ENCODE measurements around the gene ZDHHC14.
"Not testable (repeated sequence)": the region's sequence is repeated elsewhere in the genome, so short reads cannot be mapped to it uniquely, and the experiment has no call there.

The ZDHHC14 gene

DNA sequence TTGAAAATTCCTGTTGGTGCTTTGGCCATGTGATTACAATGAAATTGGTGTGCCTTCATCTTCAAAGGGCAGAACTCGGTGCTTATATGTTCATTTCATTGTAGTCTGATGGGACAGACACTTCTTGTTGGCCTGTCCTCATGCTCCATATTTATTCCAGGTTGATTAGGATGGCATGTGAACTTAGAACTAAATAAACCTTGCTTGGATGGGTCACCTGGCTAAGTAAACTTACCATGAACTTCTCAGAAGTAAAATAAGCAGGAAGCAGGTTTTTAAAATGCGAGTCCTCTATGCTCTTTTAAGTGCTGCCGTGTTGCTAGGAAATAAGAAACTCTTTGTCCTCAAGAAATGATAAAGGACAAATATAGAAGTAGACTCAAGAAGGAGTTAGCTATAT is 26.7 kb downstream of the ZDHHC14 start:
- no peaks in the 10 kb centered on the region for H3K4me1 Mint-ChIP-seq (ENCODE audit: low read depth)
- H3K4me3 Mint-ChIP-seq: no peak overlapping the region
- no peaks in the 10 kb centered on the region for H3K27me3 Mint-ChIP-seq

DNA sequence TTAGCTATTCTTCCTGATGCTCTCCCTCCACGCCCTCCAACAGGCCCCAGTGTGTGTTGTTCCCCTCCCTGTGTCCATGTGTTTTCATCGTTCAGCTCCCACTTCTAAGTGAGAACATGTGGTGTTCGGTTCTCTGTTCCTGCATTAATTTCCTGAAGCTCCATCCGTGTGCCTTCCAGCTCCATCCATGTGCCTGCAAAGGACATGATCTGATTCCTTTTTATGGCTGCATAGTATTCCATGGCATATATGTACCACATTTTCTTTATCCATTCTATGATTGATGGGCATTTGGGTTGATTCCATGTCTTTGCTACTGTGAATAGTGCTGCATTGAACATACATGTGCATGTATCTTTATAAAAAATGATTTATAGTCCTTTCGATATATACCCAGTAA is 27.4 kb downstream of the ZDHHC14 start:
- not testable (repeated sequence) for H3K4me1 Mint-ChIP-seq (ENCODE audit: low read depth); H3K4me3 Mint-ChIP-seq; H3K27me3 Mint-ChIP-seq; H3K27ac Mint-ChIP-seq; H3K9me3 Mint-ChIP-seq; H3K36me3 Mint-ChIP-seq (ENCODE audit: low read depth)

More for the DNA sequence above, 26.7 kb downstream of the ZDHHC14 start:
- H3K9me3 Mint-ChIP-seq: no peaks in the 10 kb centered on the region
- no peaks in the 10 kb centered on the region for H3K36me3 Mint-ChIP-seq (ENCODE audit: low read depth)
- H3K27ac Mint-ChIP-seq: no peak overlapping the region

DNA sequence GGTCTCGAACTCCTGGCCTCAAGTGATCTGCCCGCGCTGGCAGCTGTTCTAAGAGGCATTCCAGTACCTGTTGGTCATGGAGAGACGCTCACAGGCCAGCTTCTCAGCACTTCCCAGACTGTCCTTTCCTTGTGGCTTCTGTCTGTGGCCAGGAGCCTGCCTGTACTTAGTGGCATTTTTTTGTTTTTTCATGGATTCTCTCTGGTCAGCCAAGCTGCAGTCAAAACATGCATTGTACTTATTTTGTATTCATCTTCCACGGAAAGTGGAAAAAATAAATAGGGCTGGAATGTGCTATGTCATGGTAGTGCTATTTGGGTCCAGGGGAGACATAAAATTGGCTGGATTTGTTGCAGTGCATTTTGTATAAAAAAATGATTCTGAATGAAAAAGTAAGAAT is 29.1 kb downstream of the ZDHHC14 start:
- no peak overlapping the region for H3K4me3 Mint-ChIP-seq
- no peaks in the 10 kb centered on the region for H3K36me3 Mint-ChIP-seq (ENCODE audit: low read depth)
- H3K27ac Mint-ChIP-seq: no peak overlapping the region
- H3K27me3 Mint-ChIP-seq: no peaks in the 10 kb centered on the region
- no peaks in the 10 kb centered on the region for H3K9me3 Mint-ChIP-seq
- no peaks in the 10 kb centered on the region for H3K4me1 Mint-ChIP-seq (ENCODE audit: low read depth)

DNA sequence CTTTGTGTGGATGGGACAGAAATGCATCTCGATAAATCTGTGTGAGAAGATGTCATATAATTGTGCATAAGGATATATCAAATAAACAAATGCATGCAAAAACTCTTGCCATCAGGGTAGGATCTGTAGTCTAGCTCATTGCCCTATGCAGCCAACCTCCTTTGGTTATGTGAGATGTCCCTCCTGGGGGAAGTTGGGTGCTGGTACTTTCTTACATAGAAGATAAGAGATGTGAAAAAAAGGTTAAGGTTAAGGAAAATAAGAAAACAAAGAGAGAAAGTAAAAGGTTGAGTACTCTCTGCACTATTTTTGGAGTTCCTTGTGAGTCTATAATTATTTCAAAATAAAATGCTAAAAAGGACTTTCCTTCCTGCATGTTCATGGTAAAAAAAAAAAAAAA is 30.4 kb downstream of the ZDHHC14 start:
- Mint-ChIP-seq H3K9me3 (no peaks in the 10 kb centered on the region), H3K4me3 (no peak overlapping the region), H3K27ac (no peak overlapping the region), H3K27me3 (no peaks in the 10 kb centered on the region), H3K36me3 (ENCODE audit: low read depth) (no peaks in the 10 kb centered on the region), H3K4me1 (ENCODE audit: low read depth) (no peaks in the 10 kb centered on the region)

DNA sequence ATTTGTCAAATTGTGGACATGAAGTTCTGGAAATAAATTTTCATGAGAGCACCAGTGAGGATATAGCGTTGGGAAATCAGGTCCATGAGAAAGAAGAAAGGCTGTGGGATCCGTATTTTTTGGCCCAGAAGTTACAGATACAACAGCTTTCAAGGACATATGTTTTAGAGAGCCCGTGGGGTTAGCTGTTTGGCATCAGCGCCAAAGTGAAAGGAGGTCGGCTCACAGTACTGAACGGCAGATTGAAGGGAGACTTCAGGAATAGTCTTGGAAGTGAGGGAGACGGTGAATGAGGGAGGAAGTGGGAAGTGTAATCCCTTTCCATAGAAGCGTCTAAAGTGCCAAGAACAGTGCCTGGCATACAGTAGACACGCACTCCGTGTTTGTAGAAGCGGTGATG is 31.8 kb downstream of the ZDHHC14 start:
- no peaks in the 10 kb centered on the region for H3K27me3 Mint-ChIP-seq
- no peaks in the 10 kb centered on the region for H3K9me3 Mint-ChIP-seq
- no peak overlapping the region for H3K4me3 Mint-ChIP-seq
- no peaks in the 10 kb centered on the region for H3K36me3 Mint-ChIP-seq (ENCODE audit: low read depth)
- H3K27ac Mint-ChIP-seq: peak overlapping the region; percentile 1
- H3K4me1 Mint-ChIP-seq (ENCODE audit: low read depth): no peaks in the 10 kb centered on the region

DNA sequence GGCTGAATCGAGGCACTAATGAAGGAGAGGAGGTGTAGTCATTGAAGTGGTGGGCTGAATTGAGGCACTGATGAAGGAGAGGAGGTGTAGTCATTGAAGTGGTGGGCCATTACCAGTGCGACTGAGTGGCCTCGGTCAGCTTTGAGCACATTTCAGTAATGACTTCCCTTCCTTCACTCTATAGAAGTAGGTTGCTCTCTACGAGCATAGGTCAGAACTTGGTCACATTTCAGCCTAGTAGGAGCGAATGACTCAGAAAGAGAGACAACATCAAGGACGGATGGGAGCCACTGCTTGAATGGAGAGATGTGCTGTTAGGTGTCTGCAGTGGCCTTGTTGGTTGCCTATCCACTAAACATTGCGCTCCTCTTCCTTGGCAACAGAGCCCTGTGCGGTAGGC is 39.5 kb downstream of the ZDHHC14 start:
- Mint-ChIP-seq H3K36me3 (ENCODE audit: low read depth) (no peaks in the 10 kb centered on the region), H3K4me1 (ENCODE audit: low read depth) (peaks cover 6% of the 10 kb centered on the region), H3K9me3 (peaks cover 7% of the 10 kb centered on the region), H3K27ac (no peak overlapping the region), H3K4me3 (no peak overlapping the region), H3K27me3 (peaks cover 5% of the 10 kb centered on the region)

DNA sequence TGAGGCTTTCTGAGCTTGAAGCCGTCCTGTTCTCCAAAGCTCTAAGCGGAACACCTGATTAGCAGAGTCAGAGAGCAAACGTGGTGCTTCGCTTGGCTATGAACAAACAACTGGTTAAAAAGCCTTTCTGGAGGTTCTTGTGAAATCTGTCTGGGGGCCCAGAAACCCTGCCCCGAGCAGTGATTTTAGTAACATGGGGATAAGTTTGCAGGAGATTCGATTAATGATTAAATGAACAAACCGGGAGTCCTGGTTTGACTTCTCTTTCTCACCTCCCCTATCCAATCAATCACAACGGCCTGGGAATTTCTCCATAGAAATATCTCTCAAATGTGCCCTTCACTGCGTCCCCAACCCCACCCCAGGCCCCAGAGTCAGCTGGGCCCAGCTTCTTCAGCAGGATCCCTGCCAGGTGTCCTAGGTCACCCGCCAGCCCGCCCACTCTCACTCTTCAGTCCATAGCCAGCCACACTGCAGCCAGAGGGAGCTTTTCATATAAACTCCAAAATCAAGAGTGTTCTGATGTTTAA is 43.6 kb downstream of the ZDHHC14 start:
- no peak overlapping the region for H3K27ac Mint-ChIP-seq
- peaks cover 7% of the 10 kb centered on the region for H3K27me3 Mint-ChIP-seq
- H3K9me3 Mint-ChIP-seq: peaks cover 4% of the 10 kb centered on the region
- H3K4me3 Mint-ChIP-seq: no peak overlapping the region
- H3K4me1 Mint-ChIP-seq (ENCODE audit: low read depth): peaks cover 38% of the 10 kb centered on the region
- H3K36me3 Mint-ChIP-seq (ENCODE audit: low read depth): no peaks in the 10 kb centered on the region

DNA sequence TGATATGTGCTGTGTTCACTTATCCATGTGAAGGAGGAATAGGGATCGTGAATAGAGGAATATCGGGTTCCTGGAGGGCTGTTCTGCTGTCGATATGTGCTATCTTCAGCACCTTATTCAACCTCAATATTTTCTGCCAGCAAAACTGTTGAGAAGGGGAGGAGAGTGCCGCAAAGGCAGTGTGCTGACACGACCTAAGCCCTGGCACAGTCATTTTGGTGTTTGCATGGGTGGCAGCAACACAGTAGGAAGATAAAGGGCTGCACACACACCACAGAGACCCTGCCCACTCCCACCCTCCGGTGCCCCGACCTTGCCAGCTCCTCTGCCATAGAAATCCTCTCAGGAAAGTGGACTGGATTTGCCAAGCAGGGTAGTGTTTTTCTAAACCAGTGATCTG is 47.0 kb downstream of the ZDHHC14 start:
- Mint-ChIP-seq H3K27ac (peak overlapping the region; percentile 37), H3K27me3 (peaks cover 7% of the 10 kb centered on the region), H3K36me3 (ENCODE audit: low read depth) (no peaks in the 10 kb centered on the region), H3K4me3 (no peak overlapping the region), H3K9me3 (no peaks in the 10 kb centered on the region), H3K4me1 (ENCODE audit: low read depth) (peaks cover 44% of the 10 kb centered on the region)

DNA sequence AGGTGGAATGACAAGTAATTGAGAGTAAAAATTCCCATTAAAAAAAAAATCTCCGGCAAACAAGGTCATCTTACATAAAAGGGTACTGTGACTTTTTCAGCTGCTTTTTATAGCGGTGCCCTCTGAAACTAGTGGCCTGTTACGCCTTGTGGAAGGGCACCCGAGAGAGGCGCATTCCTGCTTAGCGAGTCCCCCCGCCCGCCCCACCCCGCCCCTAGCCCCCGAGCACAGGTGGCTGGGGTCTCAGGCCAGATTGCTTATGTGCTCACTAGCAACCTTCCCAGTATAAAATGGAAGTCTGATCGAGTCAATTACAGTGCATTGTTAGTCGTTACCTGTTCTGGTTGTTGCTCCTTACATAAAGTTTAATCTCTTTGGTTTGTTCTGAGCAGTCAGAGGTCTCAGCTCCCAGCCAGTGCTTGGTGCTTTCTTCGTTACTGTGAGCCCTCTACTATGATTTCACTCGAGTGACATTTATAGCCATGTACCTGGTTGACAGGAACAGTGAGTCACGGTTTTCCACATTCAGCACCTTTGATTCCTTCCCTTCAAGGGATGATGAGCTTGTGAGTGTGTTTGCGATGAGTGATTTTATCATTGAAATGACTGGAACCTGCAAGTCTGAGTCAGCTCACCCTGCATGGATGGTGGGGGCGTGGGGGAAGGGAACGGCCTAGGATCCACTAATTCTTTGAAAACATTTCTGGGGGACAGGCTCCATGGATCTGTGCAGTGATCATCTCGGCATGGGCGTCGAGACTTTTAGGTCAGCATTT is 47.6 kb downstream of the ZDHHC14 start:
- Mint-ChIP-seq H3K36me3 (ENCODE audit: low read depth) (no peaks in the 10 kb centered on the region), H3K4me1 (ENCODE audit: low read depth) (peaks cover 44% of the 10 kb centered on the region), H3K9me3 (no peaks in the 10 kb centered on the region), H3K4me3 (peak overlapping the region; percentile 52), H3K27me3 (peaks cover 7% of the 10 kb centered on the region), H3K27ac (peak overlapping the region; percentile 82)

DNA sequence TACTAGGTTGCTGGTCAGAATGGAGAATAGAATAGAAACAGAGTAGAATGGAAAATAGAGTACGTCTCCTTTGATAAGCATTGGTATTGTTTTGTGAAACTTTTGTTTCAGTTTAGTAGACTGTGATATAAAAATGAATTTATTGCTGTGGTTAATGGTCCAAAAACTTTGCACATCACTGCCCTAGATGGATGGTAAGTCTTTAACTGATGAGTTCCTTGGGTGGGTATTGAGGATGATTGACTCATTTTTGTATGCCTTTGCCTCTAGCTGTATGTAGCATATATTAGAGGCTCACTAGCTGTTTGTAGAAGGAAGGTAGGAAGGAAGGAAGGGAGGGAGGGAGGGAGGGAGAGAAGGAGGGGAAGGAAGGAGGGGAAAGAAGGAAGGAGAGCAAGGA is 48.3 kb downstream of the ZDHHC14 start:
- Mint-ChIP-seq H3K4me1 (ENCODE audit: low read depth) (peaks cover 44% of the 10 kb centered on the region), H3K36me3 (ENCODE audit: low read depth) (no peaks in the 10 kb centered on the region), H3K27ac (peak overlapping the region; percentile 82), H3K27me3 (peaks cover 7% of the 10 kb centered on the region), H3K4me3 (peak overlapping the region; percentile 52), H3K9me3 (no peaks in the 10 kb centered on the region)

DNA sequence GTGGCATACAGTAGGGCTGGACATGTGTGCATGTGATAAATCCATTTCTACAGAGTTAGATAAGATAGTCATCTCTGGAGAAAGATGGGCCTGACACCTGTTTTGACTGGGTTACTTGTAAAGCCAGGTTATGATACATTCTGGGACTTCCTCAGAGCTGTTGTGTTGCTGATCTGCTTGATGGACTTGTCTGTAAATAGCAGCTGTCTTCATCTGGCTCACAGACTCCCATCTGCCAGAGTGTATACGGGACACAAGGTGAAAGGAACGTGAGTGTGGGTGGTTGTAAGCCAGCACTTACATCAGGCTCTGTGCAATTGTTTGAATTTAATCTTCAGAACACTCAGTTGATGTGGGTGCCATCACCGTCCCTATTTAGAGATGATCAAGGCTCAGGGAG is 49.8 kb downstream of the ZDHHC14 start:
- Mint-ChIP-seq H3K4me3 (no peak overlapping the region), H3K9me3 (no peaks in the 10 kb centered on the region), H3K4me1 (ENCODE audit: low read depth) (peaks cover 44% of the 10 kb centered on the region), H3K36me3 (ENCODE audit: low read depth) (no peaks in the 10 kb centered on the region), H3K27me3 (no peaks in the 10 kb centered on the region), H3K27ac (no peak overlapping the region)

DNA sequence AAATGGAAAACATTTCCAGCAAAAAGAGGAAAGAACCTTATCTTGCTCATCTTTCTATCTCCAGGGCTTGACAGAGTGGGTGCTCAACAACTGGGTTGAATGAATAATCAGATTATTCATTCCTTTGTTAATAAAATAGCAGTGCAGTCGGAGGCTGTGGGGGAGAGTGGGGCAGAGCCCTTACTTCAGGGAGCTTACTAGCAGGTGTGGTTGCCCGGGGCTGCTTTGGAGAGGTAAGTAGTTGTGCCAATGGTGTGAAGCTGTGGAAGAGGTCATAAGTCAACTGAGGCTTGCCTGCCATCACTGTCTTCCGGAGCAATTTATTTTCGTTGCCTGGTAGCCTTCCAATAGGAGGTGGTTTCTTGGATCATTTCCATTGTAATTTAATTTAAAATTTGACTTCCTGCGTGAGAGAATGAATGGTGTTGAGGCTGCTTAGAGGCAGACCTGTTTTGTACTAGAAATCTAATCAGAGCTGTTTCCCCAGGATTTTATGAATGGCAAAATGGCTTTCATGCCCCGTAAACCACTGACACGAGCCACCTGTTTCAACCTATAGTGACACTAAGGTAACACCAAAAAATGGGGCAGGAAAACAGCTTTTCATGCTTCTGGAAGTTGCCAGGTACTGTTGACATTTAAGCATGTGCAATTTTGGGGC is 51.4 kb downstream of the ZDHHC14 start:
- H3K4me3 Mint-ChIP-seq: no peak overlapping the region
- peaks cover 33% of the 10 kb centered on the region for H3K4me1 Mint-ChIP-seq (ENCODE audit: low read depth)
- no peaks in the 10 kb centered on the region for H3K27me3 Mint-ChIP-seq
- H3K27ac Mint-ChIP-seq: no peak overlapping the region
- H3K36me3 Mint-ChIP-seq (ENCODE audit: low read depth): no peaks in the 10 kb centered on the region
- no peaks in the 10 kb centered on the region for H3K9me3 Mint-ChIP-seq

DNA sequence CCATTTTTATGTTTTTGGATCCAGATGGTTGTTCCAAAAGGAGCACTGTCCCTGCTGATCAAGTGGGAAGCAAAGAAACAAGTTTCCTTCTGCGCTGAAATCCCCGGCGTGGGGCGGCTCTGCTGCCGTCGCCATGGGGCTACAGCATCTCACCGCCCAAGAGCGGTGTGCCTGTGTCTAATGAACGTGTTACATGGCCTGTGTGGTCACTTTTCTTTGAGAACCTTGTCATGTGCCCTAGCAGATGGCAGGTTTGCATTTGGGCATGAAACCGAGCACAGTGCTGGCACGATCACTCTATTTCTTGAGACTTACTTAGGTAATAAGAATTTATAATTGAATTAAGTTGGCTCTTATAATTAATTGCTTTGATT is 51.9 kb downstream of the ZDHHC14 start:
- no peak overlapping the region for H3K4me3 Mint-ChIP-seq
- no peak overlapping the region for H3K27ac Mint-ChIP-seq
- no peaks in the 10 kb centered on the region for H3K36me3 Mint-ChIP-seq (ENCODE audit: low read depth)
- H3K4me1 Mint-ChIP-seq (ENCODE audit: low read depth): peaks cover 28% of the 10 kb centered on the region
- no peaks in the 10 kb centered on the region for H3K9me3 Mint-ChIP-seq
- H3K27me3 Mint-ChIP-seq: no peaks in the 10 kb centered on the region

DNA sequence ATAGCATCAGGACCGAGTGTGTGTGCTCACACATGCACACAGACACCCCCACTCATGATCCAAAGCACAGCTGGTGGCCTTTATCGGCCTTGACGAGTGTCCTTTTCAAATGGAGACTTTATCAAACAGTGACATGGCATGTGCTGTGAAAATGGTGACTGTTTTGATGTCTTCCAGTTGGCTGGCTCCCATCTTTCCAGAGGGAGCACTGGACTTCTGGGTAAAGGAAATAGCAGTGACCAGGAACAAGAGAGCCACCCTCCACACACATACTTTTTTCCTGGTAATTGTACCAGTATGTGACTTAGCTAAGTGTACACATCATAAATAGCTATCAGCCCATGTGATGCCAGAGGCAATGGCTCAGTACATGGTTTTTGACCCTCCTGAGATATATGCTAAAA is 52.7 kb downstream of the ZDHHC14 start:
- Mint-ChIP-seq H3K27me3 (no peaks in the 10 kb centered on the region), H3K9me3 (no peaks in the 10 kb centered on the region), H3K36me3 (ENCODE audit: low read depth) (no peaks in the 10 kb centered on the region), H3K4me3 (no peak overlapping the region), H3K27ac (no peak overlapping the region), H3K4me1 (ENCODE audit: low read depth) (peaks cover 20% of the 10 kb centered on the region)

DNA sequence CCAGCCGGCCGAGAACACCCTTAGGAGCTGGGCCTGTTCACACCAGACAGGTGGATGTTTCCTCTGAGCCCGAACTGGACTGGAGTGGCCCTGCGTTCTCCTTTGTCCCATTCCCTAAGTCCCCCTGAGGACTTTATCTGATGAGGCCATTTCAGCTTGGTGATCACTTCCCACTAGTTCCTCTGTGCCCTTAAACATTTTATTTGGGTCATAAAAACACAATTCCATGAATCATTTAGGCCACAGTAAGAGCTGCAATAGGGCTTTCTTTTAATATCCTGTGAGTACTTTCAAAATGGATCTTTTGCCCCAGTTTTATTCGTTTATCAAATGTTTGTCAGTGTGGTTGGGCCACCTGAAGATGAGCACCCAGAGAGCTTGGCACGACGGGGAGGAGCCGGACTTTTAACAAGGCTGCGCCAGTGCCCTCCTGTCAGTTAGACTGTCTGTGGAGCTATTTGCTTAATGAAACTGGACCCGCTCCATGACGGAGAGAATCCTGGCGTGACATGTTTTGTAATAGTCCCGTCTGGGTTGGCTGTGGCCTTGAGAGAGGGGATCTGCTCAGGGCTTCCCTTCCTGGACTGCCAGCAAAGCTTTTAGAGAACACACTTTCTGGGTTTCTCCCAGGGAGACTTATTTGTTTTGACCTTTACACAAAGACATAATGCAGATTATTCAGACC is 53.5 kb downstream of the ZDHHC14 start:
- no peak overlapping the region for H3K27ac Mint-ChIP-seq
- H3K36me3 Mint-ChIP-seq (ENCODE audit: low read depth): no peaks in the 10 kb centered on the region
- H3K4me3 Mint-ChIP-seq: no peak overlapping the region
- H3K4me1 Mint-ChIP-seq (ENCODE audit: low read depth): peaks cover 12% of the 10 kb centered on the region
- no peaks in the 10 kb centered on the region for H3K9me3 Mint-ChIP-seq
- H3K27me3 Mint-ChIP-seq: no peaks in the 10 kb centered on the region

Measured in stimulated activated naive CD8-positive, alpha-beta T cell treated with anti-CD3 and anti-CD28 coated beads, Interleukin-15, Interleukin-2, amounts not matched to agents 100 ng/mL and 50 ng/mL, for 24 hours (primary cell).